ENCODE data around the gene PCTP.

Gene PCTP

DNA sequence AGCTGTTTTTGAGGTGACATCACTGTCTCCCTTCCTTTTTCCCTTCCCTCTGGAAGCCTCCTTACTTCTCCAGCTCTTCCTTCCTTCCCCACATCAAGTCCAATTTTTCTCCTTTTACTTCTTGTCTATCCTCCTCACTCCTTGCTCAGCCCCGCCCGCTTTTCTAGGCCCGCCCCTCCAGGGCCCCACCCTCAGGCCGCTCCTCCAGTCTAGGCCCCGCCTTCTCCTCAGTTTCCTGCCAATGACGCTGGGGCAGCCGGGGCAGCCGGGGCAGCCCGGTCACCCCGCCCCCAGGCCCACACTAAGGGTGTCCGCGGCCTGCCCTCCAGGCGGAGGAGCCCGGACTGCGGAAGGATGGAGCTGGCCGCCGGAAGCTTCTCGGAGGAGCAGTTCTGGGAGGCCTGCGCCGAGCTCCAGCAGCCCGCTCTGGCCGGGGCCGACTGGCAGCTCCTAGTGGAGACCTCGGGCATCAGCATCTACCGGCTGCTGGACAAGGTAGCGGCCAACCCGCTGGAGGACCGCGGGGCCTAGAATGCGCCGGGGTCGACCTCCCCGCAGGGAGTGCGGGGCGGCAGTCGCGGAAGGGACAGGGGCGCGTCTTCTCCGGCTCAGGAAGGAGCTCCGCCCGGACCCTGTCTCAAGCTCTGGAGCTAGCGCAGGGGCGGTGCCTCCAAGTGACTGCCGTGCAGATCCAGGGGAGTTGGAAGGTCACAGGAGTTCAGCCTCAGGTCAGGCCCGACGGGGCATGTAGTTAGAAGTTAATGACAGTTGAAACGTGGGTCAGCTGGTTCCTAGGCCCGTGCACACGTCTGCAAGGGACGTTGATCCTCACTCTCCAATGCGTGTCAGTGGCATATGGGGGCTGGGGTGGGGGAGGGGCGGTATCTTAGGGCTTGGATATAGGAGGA lies at the start of gene PCTP:
Gene PCTP (plus strand): TSS at position 302 of the 908 bp plus-strand sequence. CDS start 53 bp downstream, at position 355.
- peak; percentile 70 to 72 for DNase-seq

DNA sequence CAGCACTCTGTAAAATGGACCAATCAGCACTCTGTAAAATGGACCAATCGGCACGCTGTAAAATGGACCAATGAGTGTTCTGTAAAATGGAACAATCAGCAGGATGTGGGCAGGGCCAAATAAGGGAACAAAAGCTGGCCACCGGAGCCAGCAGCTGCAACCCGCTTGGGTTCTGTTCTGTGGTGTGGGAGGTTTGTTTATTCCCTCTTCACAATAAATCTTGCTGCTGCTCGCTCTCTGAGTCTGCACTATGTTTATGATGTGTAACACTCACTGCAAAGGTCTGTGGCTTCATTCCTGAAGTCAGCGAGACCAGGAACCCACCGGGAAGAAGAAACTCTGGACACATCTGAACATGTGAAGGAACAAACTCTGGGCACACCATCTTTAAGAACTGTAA lies 48.7 kb upstream of the PCTP start:
- no peak for DNase-seq

DNA sequence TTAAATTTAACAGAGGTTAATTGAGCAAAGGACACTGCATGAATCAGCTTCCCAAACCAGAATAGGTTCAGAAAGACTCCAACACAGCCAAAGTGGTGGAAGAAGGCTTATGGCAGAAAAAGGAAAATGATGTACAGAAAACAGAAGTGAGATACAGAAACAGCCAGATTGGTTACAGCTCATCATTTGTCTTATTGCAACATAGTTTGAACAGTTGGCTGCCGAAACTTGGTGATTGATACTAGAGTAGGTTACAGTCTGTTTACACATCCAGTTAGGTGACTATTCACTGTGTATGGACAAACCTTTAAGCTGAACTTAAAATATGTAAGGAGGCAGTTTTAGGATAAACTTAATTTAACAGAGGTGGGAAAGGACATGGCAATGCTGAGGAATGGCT lies 46.5 kb upstream of the PCTP start:
- DNase-seq: no peak

DNA sequence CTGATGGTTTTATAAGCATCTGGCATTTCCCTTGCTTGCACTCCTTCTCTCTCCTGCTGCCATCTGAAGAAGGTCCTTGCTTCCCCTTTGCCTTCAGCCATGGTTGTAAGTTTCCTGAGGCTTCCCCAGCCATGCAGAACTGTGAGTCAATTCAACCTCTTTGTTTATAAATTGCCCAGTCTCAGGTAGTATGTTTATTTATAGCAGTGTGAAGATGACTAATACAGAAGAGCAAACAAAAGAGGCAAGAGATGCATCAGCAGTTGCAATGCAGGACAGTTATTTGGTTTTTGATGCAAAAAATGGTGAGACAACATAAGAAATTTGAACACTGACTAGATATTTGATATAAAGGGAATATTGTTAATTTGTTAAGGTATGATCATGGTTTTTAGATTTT lies 45.0 kb upstream of the PCTP start:
- DNase-seq: no peak

DNA sequence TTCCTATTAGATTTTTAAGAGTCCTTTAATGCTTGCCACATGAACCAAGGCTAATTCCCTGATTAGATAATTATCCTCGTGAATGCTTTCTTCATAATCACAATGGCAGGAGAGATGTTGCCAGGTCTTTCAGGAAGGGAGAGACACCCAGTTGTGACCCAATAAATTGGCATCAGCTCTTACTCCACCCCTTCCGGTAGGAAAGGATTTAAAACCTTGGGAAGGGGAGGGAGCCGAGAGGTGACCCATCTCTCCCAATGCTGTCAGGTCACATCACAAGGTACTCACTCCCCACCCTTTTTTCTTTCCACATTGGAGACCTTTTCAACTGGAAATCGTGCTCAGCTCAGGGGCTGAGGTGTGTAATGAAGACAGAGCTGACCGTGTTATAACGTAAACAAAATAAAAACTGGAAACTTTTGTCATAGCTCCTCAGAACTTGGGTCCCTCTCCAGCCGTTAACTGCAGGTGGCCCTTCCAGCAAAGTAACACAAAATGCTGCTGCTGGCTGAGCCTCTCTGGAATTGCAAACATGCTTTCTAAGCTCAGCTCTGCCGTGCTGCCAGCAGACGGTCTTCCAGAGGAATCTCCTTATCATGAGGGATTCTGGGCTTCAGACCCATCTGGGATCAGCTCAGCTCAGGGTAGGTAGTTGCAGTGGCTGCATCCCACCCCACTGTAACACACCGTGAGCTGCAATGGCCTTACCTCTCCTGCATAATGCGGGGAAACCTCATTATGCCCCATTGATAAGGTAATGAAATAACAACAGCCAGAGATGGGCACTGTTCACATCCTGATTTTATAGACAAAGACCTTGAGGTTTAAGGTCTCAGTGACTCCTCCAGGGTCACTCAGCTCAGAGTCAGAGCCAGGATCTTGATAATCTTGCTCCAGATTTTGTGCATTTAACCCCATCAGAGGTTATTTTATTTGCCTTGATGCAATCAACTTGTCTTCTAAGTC lies 43.8 kb upstream of the PCTP start:
- no peak for DNase-seq

DNA sequence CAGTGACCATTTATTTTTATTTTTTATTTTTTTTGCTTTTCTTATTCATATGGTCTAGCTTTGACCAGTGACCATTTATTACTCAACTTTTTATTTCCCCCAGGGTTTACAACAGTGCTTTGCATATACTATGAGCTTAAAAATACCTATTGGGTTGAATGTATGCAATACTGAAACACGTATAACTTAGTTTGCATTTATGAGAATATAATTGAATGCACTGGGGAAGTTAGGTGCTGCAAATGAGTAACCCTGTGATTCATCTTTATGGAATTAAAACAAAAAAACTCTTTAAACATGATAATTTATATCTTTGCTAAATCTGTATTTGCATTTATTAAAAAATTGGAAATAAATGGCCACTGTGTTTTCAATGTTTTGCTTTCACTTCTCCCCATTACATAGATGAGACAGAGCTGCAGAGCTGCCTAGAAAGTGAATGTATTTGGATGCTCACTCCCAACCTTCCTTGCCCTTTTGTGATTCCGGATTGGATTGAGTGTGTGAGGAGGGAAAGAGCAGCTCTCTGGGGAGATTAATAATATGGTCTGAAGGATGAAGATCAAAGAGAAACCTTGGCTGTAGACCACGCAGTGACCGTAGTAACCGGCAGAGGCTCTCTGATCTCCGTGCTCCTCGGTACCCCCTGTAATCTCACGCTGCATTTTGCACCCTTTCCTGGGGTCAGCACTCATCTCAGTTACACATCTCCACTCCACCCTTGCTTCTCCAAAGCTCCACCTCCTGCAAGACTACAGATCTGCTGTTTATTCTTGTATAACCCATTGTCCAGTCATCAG lies 42.5 kb upstream of the PCTP start:
- DNase-seq: no peak

DNA sequence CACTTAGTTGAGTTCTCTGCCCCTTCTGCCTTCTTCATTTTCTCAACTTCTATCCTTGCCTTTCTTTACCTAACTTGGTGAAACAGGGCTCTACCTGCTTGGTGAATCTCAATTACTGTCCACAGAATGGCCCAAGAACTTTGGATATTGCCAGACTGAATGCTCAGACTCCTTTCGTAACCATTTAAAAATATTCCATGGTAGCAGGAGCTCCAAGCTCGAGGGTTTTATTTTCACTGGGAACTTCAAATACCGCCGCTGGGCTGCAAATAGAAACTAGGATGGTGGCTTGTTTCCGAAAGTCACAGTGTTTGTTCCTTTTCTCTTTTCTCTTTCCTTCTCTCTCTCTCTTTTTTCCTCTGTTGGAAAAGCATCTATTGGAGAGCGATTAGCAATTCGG lies 41.4 kb upstream of the PCTP start:
- DNase-seq: no peak

DNA sequence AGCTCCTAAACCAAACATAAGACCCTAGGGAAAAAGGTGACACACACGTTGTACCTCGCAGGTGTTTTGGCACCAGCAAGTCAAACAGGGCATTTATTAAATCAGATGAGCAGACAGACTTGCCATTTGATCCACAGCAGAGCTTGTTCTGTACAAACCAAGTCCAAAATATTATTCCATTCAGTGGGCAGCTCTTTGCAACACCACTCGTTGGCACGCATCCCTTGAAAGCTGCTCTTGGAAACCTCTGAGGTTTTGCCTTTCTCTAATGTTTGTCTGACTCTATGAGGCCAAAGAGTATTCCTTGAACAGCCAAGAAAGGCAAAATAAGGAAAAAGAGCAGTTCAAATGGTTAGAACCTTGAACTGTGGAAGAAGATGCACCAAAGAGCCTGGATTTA lies 40.9 kb upstream of the PCTP start:
- no peak for DNase-seq

DNA sequence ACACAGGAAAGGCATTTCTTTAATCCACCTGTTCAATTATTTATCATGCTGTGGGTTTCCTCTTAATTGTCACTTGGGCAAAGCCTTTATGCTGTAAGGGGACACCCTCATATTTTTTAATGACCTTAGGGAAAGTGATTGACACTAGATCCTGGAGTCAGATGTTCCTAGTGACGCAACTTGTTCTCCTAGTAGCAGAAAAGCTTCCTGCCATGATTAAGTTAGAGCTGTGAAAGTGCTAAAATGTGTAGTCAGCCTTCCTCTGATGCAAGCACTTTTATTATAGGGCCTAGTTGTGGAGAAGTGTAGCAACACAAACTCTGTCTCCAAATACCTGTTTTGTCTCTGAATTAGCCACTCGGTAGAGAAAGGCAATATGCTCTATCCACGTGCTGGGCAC lies 40.4 kb upstream of the PCTP start:
- no peak for DNase-seq

DNA sequence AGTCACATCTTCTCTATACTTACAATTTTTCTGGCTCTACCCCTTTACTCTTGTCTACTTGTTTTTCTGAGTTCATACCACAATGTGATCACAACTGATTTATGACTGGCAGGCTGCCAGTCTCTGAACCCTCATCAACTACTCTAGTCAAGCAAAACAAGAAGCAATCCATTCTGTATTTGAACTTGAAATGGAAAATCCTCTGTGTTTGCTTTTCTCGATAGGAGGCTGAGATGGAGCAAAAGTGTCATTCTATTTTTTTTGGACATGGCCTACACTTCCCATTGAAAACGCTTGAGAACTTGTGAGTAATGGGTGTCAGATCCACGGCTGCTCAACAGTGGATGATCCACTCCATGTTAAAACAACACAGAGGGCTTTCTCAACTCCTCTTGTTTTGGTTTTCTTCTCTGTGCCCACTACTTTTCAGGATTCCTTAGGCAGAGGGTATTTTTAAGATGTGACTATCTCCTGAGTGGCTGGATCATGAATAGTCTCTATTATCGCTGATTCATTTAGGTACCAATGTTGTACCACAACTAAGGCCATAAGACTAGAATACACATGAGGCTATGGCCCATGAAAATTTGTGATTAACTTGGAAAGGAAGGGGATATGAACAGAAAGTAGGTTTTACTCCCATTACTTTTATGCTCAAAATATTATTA lies 39.9 kb upstream of the PCTP start:
- DNase-seq: no peak

DNA sequence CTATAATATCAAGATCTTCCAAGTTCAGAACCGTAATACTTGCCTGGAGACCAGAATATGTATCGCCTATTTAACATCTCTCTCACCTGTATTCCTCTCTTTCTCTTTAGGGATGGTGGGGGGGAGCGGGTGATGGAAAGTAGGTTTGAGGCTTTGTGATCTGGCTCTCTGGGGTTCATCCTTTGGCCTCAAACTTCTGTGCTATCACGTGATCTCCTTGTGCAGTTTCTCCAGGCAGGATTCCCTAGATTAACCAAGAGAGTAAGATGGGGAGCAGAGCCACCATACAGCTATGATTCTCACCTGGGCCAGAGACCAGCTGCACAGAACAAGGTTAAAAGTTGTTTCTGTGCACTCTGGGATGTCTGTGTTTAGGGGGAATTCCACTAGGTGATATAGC lies 33.4 kb upstream of the PCTP start:
- DNase-seq: no peak

DNA sequence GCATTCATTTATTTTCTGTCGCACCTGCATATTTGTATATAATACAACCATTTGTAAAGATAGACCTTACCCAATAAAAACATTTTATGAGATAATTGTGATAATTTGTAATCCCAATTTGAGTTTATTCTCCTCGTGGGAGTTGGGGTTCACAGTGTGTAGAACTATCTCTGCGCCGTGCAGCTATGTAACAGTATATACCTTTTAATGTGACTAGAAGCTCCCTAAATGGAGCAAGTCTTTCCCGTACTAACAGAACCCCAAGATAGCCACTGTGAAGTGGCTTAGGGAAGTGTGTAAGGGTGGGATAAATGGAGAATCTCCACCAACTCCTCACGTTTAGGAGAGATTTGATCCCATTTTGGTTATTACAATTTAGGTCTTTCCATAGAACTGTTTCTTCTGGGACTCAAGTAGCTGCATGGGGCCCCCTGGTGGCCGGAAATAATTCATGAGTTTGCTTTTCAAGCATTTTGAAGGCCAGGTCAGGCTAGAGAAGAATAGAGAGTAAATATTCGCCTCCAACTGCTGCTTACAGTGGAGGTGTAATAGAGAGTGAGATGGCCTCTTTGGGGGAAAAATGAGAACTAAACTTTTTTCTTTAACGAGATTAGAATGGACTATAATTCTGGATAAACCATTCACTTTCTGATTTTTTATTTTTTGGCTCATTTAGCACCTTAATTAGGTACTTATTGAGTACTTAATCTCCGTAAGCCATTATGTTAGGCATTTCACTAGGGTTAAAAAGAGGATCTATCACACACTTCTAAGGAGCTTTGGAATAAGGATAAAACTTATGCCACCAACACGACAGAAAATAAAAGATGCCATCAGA lies 32.7 kb upstream of the PCTP start:
- peak; percentile 55 to 61 for DNase-seq

DNA sequence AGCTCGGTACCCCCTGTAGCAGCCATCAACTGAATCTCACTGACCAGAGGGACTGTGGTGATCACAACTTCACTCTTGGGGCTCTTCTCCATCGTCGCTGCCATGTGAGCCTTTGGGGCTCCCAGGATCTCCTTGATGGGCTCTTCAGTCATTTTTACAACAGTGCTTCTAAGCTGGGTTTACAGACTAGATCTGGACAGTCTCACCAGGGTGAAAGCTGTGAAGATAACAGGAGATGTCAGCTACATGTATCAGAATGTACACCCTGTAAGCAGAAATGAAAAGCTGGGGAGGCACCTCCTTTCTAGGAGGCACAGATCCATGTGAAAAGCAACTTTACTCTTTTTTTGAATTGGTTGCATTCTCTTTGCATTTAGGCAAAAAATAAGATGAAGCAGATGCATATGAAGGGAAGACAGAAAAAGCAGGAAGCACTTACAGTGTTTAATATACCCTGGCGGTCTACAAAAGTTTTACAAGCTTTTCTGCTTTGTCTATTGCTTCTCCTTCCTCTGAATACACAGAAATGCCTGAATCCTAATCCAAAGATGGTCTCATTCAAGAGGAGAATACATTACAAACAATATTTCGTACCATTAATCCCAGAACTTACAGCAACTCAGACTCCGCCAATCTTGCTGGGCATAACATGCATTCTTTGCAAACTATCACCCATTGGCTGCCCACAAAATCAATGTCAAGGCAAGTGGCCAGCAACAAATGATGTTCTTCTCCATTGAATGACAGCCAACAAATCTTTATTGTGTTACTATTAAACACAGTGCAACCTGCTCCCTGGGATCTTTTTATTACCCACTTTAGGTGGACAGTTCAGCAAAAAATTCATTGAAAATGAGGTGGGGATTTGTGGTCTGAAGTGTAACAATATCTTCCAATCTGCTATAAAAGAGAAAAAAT lies 29.7 kb upstream of the PCTP start:
- DNase-seq: no peak

DNA sequence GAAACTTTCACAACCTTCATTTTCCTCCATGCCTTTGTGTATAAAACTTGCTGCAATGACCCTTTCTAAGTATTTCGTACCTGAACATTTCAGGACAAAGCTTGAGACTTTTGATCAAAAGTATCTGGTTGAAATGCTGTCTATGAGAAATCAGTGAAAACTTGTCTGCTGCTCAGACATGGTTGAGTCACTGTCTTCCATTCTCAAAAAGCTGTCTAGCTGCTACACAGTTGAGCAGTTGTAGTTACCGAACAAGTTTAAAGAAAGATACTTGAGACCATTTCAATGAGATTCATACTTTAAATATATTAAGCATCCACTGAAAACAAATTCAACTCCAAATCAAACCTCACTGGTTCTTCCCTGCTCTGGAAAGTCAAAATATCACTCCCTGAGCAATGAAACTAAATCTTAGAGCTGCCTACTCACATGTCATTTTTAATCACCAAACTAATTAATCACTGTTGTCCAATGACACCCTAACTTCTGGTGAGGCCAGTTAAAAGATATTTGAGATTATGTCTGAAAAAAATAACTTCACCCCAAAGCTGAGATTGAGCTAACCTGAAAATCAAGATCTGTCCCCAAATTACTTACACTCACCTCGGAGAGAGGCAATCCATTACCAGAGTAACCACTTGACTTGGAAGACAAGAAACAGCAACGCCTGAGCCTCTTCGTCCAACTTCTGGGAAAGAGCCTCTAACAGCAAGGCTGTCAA lies 28.7 kb upstream of the PCTP start:
- no peak for DNase-seq

DNA sequence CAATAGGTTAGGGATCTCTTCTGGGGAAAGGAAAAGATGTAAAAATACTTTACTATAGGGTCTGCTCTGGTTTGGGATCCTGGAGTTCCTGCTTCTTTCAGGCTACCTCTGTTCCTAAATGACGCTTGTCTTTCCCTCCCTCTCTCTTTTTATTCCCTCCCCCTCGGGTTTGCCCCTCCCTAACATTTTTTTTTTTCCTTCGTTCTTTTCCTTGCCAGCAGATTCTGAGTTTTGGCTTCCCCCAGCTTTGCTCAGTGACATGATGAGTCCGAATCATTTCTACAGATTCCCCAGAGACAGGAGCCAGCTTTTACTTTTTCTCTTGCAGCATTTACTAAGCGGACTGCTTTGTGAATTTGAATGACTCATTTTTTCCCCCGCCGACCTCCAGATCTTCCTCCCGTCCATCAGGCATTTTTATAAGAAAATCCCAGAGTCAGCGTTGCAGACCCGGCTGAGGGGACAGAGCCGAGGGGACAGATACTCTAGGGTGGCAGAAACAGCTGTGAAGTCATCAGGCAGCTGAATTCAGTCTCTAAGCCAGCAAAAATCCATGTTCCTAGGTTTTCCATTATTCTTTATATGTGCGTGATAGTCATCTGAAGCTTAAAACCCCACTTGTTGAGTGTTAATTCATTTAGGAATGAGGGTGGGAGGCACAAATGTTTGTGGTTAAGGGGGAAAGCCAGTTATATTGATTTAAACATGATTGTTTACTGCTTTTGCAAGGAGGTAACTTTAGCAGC lies 27.9 kb upstream of the PCTP start, which contains the start of gene TMEM100:
Gene TMEM100 (minus strand): TSS at position 123 of the 746 bp plus-strand sequence. CDS start 1,794 bp downstream, outside the sequence.
- no peak for DNase-seq

DNA sequence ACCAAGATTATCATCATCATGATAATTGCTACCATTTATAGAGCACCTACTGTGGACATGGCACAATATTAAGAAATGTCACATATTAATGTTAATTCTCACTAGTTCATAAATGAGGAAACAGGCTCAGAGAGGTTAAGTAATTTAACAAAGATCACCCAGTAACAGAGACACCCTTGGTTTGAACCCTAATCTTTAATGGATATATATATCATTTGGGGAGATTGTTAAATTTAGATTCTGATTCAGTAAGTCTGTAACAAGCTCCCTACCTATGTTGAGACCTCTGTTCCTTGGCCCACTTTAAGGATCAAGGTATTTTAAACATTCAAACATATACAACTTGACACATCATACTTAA lies 27.4 kb upstream of the PCTP start:
- no peak for DNase-seq

DNA sequence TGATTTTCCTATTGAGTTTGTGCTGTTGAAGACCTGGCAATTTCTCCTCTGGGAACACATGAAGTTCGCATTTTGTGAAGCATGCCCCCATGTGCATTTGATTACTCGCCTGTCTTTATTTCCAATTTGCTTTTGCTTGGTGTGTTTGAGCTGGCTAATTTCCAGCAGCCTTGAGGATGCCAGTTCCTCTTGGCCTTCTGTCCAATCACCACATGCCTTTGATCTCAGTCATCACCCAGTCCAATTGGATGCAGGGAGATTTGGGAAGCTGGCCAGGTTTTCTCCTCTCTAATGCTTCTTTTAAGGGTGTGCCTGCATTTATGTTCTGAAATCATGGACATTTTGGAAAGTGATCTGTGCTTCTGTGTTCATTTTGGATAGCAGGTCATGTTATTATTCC lies 24.4 kb upstream of the PCTP start:
- no peak for DNase-seq

DNA sequence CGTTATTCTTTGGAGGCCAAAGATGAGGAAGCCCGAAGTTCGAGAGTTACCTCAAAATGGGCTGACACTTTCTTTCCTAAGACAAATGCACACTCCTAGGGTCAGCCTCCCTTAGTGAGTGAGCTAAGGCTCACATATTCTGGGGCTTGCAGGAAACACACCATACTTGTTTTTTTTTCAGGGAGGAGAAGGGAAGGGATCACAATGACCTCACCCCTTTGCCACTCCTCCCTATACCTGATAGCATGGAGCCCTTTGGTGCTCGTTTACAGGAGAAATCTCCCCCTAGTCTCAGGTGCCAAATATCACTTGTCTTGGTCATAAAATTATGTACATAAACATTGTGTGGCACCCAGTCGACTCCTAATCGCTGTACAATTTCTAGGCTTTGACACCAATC lies 23.6 kb upstream of the PCTP start:
- no peak for DNase-seq

DNA sequence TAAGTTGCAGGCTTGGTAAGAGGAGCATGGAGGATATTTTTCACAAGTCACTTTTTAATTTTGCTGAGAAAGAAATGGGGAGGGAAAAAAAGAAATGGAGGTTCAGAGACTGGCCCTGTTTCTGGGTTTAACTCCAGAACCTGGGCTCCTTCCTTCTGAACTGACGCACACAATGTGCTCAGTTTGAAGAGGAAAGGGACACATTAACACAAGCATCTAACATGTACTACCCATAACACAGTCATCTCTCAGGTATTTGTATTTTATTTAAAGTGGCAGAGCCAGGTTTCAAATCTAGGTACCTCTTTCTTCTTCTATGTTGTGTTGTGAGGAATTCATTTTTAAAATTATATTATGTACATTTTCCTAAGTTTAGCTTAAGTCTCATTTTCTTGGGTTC lies 22.9 kb upstream of the PCTP start:
- no peak for DNase-seq

Data from activated CD4-positive, alpha-beta T cell treated with anti-CD3 and anti-CD28 coated beads, Interleukin-2, amount 50 U/mL, for 4 hours (primary cell).